HepG2 (cell line): ENCODE measurements around the gene HEMK1. TPM values are rescaled to one million over a fixed set of nuclear protein-coding genes. Genes with fewer than 3 reads are reported as not detected.

Experiments used
- ATAC-seq: fragments of 200-7000 bp; cut with Tn5 transposase; 3 replicates; pipeline ENCODE4 v1.9.1; 2020; ENCODE audit warnings: mild to moderate bottlenecking, moderate library complexity
- BruUV-seq: library from RNA; stranded (reverse); fragments of 400-500 nt; replicated peaks from 2 replicates; lab custom pipeline; 2021; lab: Mats Ljungman, UMichigan
- CTCF ChIA-PET: fragments of 300-600 bp; formaldehyde crosslinking; extraction: SDS; loops from one replicate; lab custom pipeline; 2021; ENCODE audit warnings: low total read pairs, inconsistent platforms, low intra/inter-chr PET ratio; lab: Yijun Ruan, JAX
- POLR2A ChIA-PET: fragments of 350-600 bp; sonication (Branson Sonifier 250); formaldehyde crosslinking; loops from one replicate; lab custom pipeline; 2020; ENCODE audit warnings: antibody characterized with exemption, inconsistent platforms; lab: Yijun Ruan, JAX
- DNase-seq: peaks from one replicate; pipeline ENCODE4 v3.0.0-alpha.2; 2015; ENCODE audit warnings: low spot score
- FAIRE-seq: peaks from 3 replicates; lab custom pipeline; 2011; peaks lifted over from hg19 to GRCh38; lab: Jason Lieb, UNC
- H2AFZ ChIP-seq: one replicate; pipeline ENCODE4 v1.6.1; 2011; ENCODE audit warnings: low read length, inconsistent platforms
- H3K27ac ChIP-seq: fragments of 300-600 bp; 3 replicates; pipeline ENCODE4 v1.8.0; 2011; ENCODE audit warnings: mixed run types, mild to moderate bottlenecking, mixed read lengths, low read length, inconsistent platforms; ENCODE audit not compliant: insufficient read depth; ENCODE audit errors: extremely low read length
- H3K27me3 ChIP-seq, 2 experiments: fragments of 200-600 bp in 1 of 2; 2 replicates in 1 of 2; 3 replicates in 1 of 2; pipeline versions ENCODE4 v1.6.0 to v1.8.0; 2011; ENCODE audit warnings: low read length in 2 of 2, mild to moderate bottlenecking in 2 of 2, moderate library complexity in 2 of 2, inconsistent platforms in 1 of 2; ENCODE audit not compliant: insufficient read depth in 2 of 2, control insufficient read depth in 1 of 2
- H3K36me3 ChIP-seq, 2 experiments: fragments of 200-600 bp in 1 of 2; replicated peaks in 1 of 2; 2 replicates in 1 of 2; 3 replicates in 1 of 2; pipeline versions ENCODE4 v1.5.1 to v1.8.0; 2011; ENCODE audit warnings: low read length in 2 of 2, inconsistent platforms in 1 of 2; ENCODE audit not compliant: insufficient read depth in 2 of 2, control insufficient read depth in 1 of 2
- H3K4me1 ChIP-seq: 2 replicates; pipeline ENCODE4 v1.5.1; 2012; ENCODE audit warnings: low read length, inconsistent platforms; ENCODE audit not compliant: insufficient read depth
- H3K4me2 ChIP-seq: 2 replicates; pipeline ENCODE4 v1.6.0; 2011; ENCODE audit warnings: low read depth, low read length, inconsistent platforms
- H3K4me3 ChIP-seq, 3 experiments: fragments of 200-600 bp in 1 of 3; sonication (generic), shearing (Covaris generic) in 1 of 3; replicated peaks in 1 of 3; 2 replicates each; pipeline ENCODE4 v1.5.1; 2011 to 2016; ENCODE audit warnings: low read length in 3 of 3, inconsistent platforms in 2 of 3, low read depth in 2 of 3, mild to moderate bottlenecking in 2 of 3, control low read depth in 1 of 3, mixed read lengths in 1 of 3; ENCODE audit not compliant: insufficient read depth in 1 of 3
- H3K79me2 ChIP-seq: one replicate; pipeline ENCODE4 v1.6.1; 2011; ENCODE audit warnings: low read length, inconsistent platforms; ENCODE audit not compliant: insufficient read depth
- H3K9ac ChIP-seq: 2 replicates; pipeline ENCODE4 v1.6.0; 2011; ENCODE audit warnings: mild to moderate bottlenecking, low read depth, low read length, inconsistent platforms; ENCODE audit not compliant: insufficient read depth
- H3K9me3 ChIP-seq: 2 replicates; pipeline ENCODE4 v1.5.1; 2012; ENCODE audit warnings: mild to moderate bottlenecking, low read length
- H4K20me1 ChIP-seq: 2 replicates; pipeline ENCODE4 v1.6.0; 2011; ENCODE audit warnings: inconsistent platforms, mild to moderate bottlenecking, low read length, moderate library complexity; ENCODE audit not compliant: insufficient read depth
- BORCS8-MEF2B ChIP-seq: sonication (generic); formaldehyde crosslinking; IDR thresholded peaks from 2 replicates; pipeline ENCODE4 v1.8.0; 2022; ENCODE audit warnings: mild to moderate bottlenecking, missing genetic modification reagents
- ESRRA ChIP-seq: sonication (generic); formaldehyde crosslinking; IDR thresholded peaks from 2 replicates; pipeline ENCODE4 v1.5.1; 2020; ENCODE audit warnings: mild to moderate bottlenecking, low read depth, missing genetic modification reagents
- JARID2 ChIP-seq: sonication (generic); formaldehyde crosslinking; IDR thresholded peaks from 2 replicates; pipeline ENCODE4 v1.8.1; 2023; ENCODE audit warnings: missing genetic modification reagents, inconsistent platforms; ENCODE audit not compliant: insufficient replicate concordance
- KAT2B ChIP-seq: fragments of 150-350 bp; IDR thresholded peaks from 2 replicates; pipeline ENCODE4 v1.6.1; 2014; ENCODE audit warnings: low read depth, low read length, borderline replicate concordance
- NFRKB ChIP-seq: fragments of 450-650 bp; IDR thresholded peaks from 2 replicates; pipeline ENCODE4 v1.6.1; 2017
- PHB2 ChIP-seq: fragments of 450-650 bp; IDR thresholded peaks from 2 replicates; pipeline ENCODE4 v1.6.1; 2018; ENCODE audit not compliant: partially characterized antibody
- RBM39 ChIP-seq: fragments of 200-400 bp; formaldehyde crosslinking; IDR thresholded peaks from one replicate; pipeline ENCODE4 v1.6.1; 2018; ENCODE audit warnings: antibody characterized with exemption, mild to moderate bottlenecking, low read depth, low read length; ENCODE audit not compliant: poor library complexity, severe bottlenecking
- TEAD3 ChIP-seq: optimal IDR thresholded peaks from 2 replicates; pipeline ENCODE3; 2016; ENCODE audit warnings: borderline replicate concordance
- THAP7 ChIP-seq: sonication (generic); formaldehyde crosslinking; IDR thresholded peaks from 2 replicates; pipeline ENCODE4 v1.8.1; 2023; ENCODE audit warnings: mild to moderate bottlenecking, missing genetic modification reagents
- XRCC5 ChIP-seq: fragments of 200-400 bp; formaldehyde crosslinking; optimal IDR thresholded peaks from 2 replicates; pipeline ENCODE3; 2017; ENCODE audit warnings: mild to moderate bottlenecking, low read length
- YEATS2 ChIP-seq: sonication (generic); formaldehyde crosslinking; IDR thresholded peaks from 2 replicates; pipeline ENCODE4 v1.4.0; 2020; ENCODE audit warnings: missing genetic modification reagents, borderline replicate concordance
- ZFP36 ChIP-seq: fragments of 150-350 bp; IDR thresholded peaks from 2 replicates; pipeline ENCODE4 v1.6.1; 2018; ENCODE audit warnings: borderline replicate concordance, low read length, low read depth; ENCODE audit not compliant: partially characterized antibody
- ZMYM3 ChIP-seq: sonication (generic); formaldehyde crosslinking; IDR thresholded peaks from 2 replicates; pipeline ENCODE4 v1.5.1; 2020; ENCODE audit warnings: mild to moderate bottlenecking, missing genetic modification reagents
- ZMYM4 ChIP-seq: sonication (generic); formaldehyde crosslinking; IDR thresholded peaks from 2 replicates; pipeline ENCODE4 v1.8.1; 2023; ENCODE audit warnings: mild to moderate bottlenecking, missing genetic modification reagents
- ZNF484 ChIP-seq: sonication (generic); formaldehyde crosslinking; IDR thresholded peaks from 2 replicates; pipeline ENCODE4 v1.5.1; 2020; ENCODE audit warnings: mild to moderate bottlenecking, low read depth, missing genetic modification reagents, borderline replicate concordance
- WGBS: methylation state at CpG from one replicate; pipeline ENCODE4 v1.1.6; 2017; ENCODE audit warnings: low lambda C conversion rate; 5-methylcytosine and 5-hydroxymethylcytosine counted together
- in situ Hi-C: cut with HindIII; loops from 2 replicates; pipeline ENCODE4 v1.10.0; 2017; ENCODE audit warnings: low pct_unique_long_range_greater_than_20kb; ENCODE audit not compliant: extremely low pct_ligation_motif_present
- intact Hi-C: fragments of 100-400 bp; cut with micrococcal nuclease; formaldehyde crosslinking; loops from one replicate; pipeline ENCODE4 v1.10.0; 2022; ENCODE audit not compliant: unreplicated experiment
- polyA plus RNA-seq, 8 experiments: library from polyadenylated mRNA; depleted of rRNA in 3 of 8; stranded (reverse) in 7 of 8; unstranded in 1 of 8; fragments of >200 nt; fragmentation: Illumina TruSeq in 4 of 8; extraction: Trizol in 4 of 8; gene quantifications; 2 replicates each; pipeline versions ENCODE4 v1.2.1 to v1.2.3, GENCODE V29; 2011 to 2016; ENCODE audit warnings: low read depth in 4 of 8, missing spikeins in 1 of 8, mixed read lengths in 1 of 8; ENCODE audit not compliant: insufficient read depth in 1 of 8
- total RNA-seq, 5 experiments: library from RNA; depleted of rRNA; stranded (reverse); fragments of >200 nt; fragmentation: Illumina TruSeq; extraction: Trizol; gene quantifications; 2 replicates each; pipeline ENCODE4 v1.2.3, GENCODE V29; 2016; ENCODE audit warnings: low read depth in 1 of 5
- TF ChIP-seq, protein P1 (sequence below): sonication (generic); formaldehyde crosslinking; IDR thresholded peaks from 2 replicates; pipeline ENCODE4 v1.5.1; 2020; ENCODE audit warnings: missing genetic modification reagents, mild to moderate bottlenecking, borderline replicate concordance
- TF ChIP-seq, protein P2 (sequence below): sonication (generic); formaldehyde crosslinking; IDR thresholded peaks from 2 replicates; pipeline ENCODE4 v1.4.0; 2020; ENCODE audit warnings: mild to moderate bottlenecking, missing genetic modification reagents

Gene HEMK1
- total and polyA plus RNA-seq, 2 of the 13 experiments (the other 11 are each of a cell fraction or from before 2014, with no cell fraction given): 9.8 to 12.6 TPM

GRCh38 chr3:50600141-50600753 lies 30.9 kb downstream of the HEMK1 start:
- TF ChIP-seq TEAD3 (CRISPR knock-in tag) (peak; percentile 38), ZMYM4 (CRISPR knock-in tag) (0 out of 2 replicates have a peak, but pooled peaks have one; percentile 10), BORCS8-MEF2B (CRISPR knock-in tag) (no peak), ZFP36 (peak; percentile 72), ZNF484 (CRISPR knock-in tag) (no peak), YEATS2 (CRISPR knock-in tag) (no peak), RBM39 (peak; percentile 6), ESRRA (no peak), KAT2B (no peak), XRCC5 (no peak), PHB2 (no peak), THAP7 (CRISPR knock-in tag) (0 out of 2 replicates have a peak, but pooled peaks have one; percentile 19), JARID2 (CRISPR knock-in tag) (no peak), NFRKB (no peak), ZMYM3 (CRISPR knock-in tag) (peak; percentile 87)
- TF ChIP-seq, protein P1, sequence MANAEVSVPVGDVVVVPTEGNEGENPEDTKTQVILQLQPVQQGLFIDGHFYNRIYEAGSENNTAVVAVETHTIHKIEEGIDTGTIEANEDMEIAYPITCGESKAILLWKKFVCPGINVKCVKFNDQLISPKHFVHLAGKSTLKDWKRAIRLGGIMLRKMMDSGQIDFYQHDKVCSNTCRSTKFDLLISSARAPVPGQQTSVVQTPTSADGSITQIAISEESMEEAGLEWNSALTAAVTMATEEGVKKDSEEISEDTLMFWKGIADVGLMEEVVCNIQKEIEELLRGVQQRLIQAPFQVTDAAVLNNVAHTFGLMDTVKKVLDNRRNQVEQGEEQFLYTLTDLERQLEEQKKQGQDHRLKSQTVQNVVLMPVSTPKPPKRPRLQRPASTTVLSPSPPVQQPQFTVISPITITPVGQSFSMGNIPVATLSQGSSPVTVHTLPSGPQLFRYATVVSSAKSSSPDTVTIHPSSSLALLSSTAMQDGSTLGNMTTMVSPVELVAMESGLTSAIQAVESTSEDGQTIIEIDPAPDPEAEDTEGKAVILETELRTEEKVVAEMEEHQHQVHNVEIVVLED (CRISPR knock-in tag): no peak
- TF ChIP-seq, protein P2, sequence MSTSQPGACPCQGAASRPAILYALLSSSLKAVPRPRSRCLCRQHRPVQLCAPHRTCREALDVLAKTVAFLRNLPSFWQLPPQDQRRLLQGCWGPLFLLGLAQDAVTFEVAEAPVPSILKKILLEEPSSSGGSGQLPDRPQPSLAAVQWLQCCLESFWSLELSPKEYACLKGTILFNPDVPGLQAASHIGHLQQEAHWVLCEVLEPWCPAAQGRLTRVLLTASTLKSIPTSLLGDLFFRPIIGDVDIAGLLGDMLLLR (CRISPR knock-in tag): no peak
- H2AFZ ChIP-seq: no peak overlapping the region
- H3K4me1 ChIP-seq: peaks cover 74% of the 10 kb centered on the region
- H3K27ac ChIP-seq: peak overlapping the region; percentile 97
- peak overlapping the region; percentile 98 for H3K4me2 ChIP-seq
- no peaks in the 10 kb centered on the region for H3K27me3 ChIP-seq
- intact Hi-C loops: no loop called here
- peak overlapping the region in 1 of 3 experiments; percentile 72; a peak in 1 of 6 replicates for H3K4me3 ChIP-seq
- no peaks in the 10 kb centered on the region for H3K36me3 ChIP-seq
- no peak for ATAC-seq
- FAIRE-seq: no peak
- WGBS: 86% methylated on average over 5 of the region's 9 CpGs
- H3K9ac ChIP-seq: peak overlapping the region; percentile 89
- no peaks in the 10 kb centered on the region for H3K79me2 ChIP-seq
- POLR2A ChIA-PET: interaction anchor here (1.5 to 4.7 kb wide), 9 partner anchors 10 to 785 kb away, joined by 5 to 176 read pairs (median 20); partner anchors contain the start of genes C3orf18, CISH, HEMK1 and MANF
- DNase-seq: no peak
- no peaks in the 10 kb centered on the region for H4K20me1 ChIP-seq
- H3K9me3 ChIP-seq: no peaks in the 10 kb centered on the region
- CTCF ChIA-PET: no interaction called here
- no TSS peak for BruUV-seq
- in situ Hi-C loops: no loop called here
